ENCODE results near the gene GALR2.

GRCh38 chr17:76040376-76040775 lies 34.2 kb upstream of the GALR2 start:
- no peak for TF ChIP-seq CTCF (IDR thresholded peaks at IDR 0.05)
- TF ChIP-seq POLR2A (IDR thresholded peaks at IDR 0.05): no peak

Measured in right lobe of liver (tissue), 4 donors.